Nephron (organoid): ENCODE results near the gene SH3RF3.

Experiments
- H3K27ac Mint-ChIP-seq, 3 experiments: 2 replicates each; pipeline ENCODE4 v1.8.0; 2020; ENCODE audit warnings: mixed read lengths in 3 of 3, mild to moderate bottlenecking in 2 of 3, moderate library complexity in 1 of 3
- H3K27me3 Mint-ChIP-seq: 2 replicates; pipeline ENCODE4 v1.8.0; 2021; ENCODE audit warnings: low read depth, mild to moderate bottlenecking, moderate library complexity, mixed read lengths
- H3K36me3 Mint-ChIP-seq: 2 replicates; pipeline ENCODE4 v1.8.0; 2020; ENCODE audit warnings: low read depth, mixed read lengths
- H3K4me1 Mint-ChIP-seq: 2 replicates; pipeline ENCODE4 v1.8.0; 2020; ENCODE audit warnings: mixed read lengths
- H3K4me3 Mint-ChIP-seq, 3 experiments: 2 replicates each; pipeline ENCODE4 v1.8.0; 2020; ENCODE audit warnings: mild to moderate bottlenecking in 3 of 3, mixed read lengths in 3 of 3, moderate library complexity in 2 of 3
- H3K9me3 Mint-ChIP-seq: 2 replicates; pipeline ENCODE4 v1.8.0; 2020; ENCODE audit warnings: mixed read lengths
- CTCF ChIP-seq, 3 experiments: fragments of 200-600 bp; sonication (generic); IDR thresholded peaks; one replicate each; pipeline ENCODE4 v1.5.0; 2021; ENCODE audit warnings: antibody characterized with exemption in 3 of 3; ENCODE audit not compliant: unreplicated experiment in 3 of 3

The SH3RF3 gene

GRCh38 chr2:109428841-109429566 lies 300.0 kb downstream of the SH3RF3 start:
- Mint-ChIP-seq H3K36me3 (no peaks in the 10 kb centered on the region), H3K4me1 (no peaks in the 10 kb centered on the region), H3K9me3 (peaks cover 2% of the 10 kb centered on the region), H3K27ac (no peak overlapping the region), H3K4me3 (no peak overlapping the region), H3K27me3 (peaks cover 18% of the 10 kb centered on the region)
- TF ChIP-seq CTCF (IDR thresholded peaks at IDR 0.05; ENCODE audit: unreplicated experiment in 3 of 3) = no peak

- H3K9me3 Mint-ChIP-seq = peaks cover 2% of the 10 kb centered on the region
Observed at GRCh38 chr2:109429567-109430328, 300.7 kb downstream of the SH3RF3 start.

GRCh38 chr2:109430329-109430636 lies 301.3 kb downstream of the SH3RF3 start:
- no peak for TF ChIP-seq CTCF (IDR thresholded peaks at IDR 0.05; ENCODE audit: unreplicated experiment in 3 of 3)
- Mint-ChIP-seq H3K9me3 (peaks cover 2% of the 10 kb centered on the region), H3K36me3 (no peaks in the 10 kb centered on the region), H3K27me3 (peaks cover 18% of the 10 kb centered on the region), H3K4me1 (no peaks in the 10 kb centered on the region), H3K4me3 (no peak overlapping the region), H3K27ac (no peak overlapping the region)

More at GRCh38 chr2:109429567-109430328, 300.7 kb downstream of the SH3RF3 start:
- Mint-ChIP-seq H3K4me3 (no peak overlapping the region), H3K27ac (no peak overlapping the region), H3K27me3 (peaks cover 18% of the 10 kb centered on the region), H3K36me3 (no peaks in the 10 kb centered on the region), H3K4me1 (no peaks in the 10 kb centered on the region)
- TF ChIP-seq CTCF (IDR thresholded peaks at IDR 0.05; ENCODE audit: unreplicated experiment in 3 of 3) = no peak

GRCh38 chr2:109432421-109432820 lies 303.4 kb downstream of the SH3RF3 start:
- H3K9me3 Mint-ChIP-seq = no peaks in the 10 kb centered on the region
- H3K4me3 Mint-ChIP-seq = no peak overlapping the region
- H3K27me3 Mint-ChIP-seq = peaks cover 25% of the 10 kb centered on the region
- no peak for TF ChIP-seq CTCF (IDR thresholded peaks at IDR 0.05; ENCODE audit: unreplicated experiment in 3 of 3)
- peaks cover 15% of the 10 kb centered on the region for H3K4me1 Mint-ChIP-seq
- no peak overlapping the region for H3K27ac Mint-ChIP-seq
- no peaks in the 10 kb centered on the region for H3K36me3 Mint-ChIP-seq

GRCh38 chr2:109433486-109433885 lies 304.5 kb downstream of the SH3RF3 start:
- no peaks in the 10 kb centered on the region for H3K9me3 Mint-ChIP-seq
- no peak overlapping the region for H3K27ac Mint-ChIP-seq
- H3K4me1 Mint-ChIP-seq = peaks cover 20% of the 10 kb centered on the region
- H3K4me3 Mint-ChIP-seq = no peak overlapping the region
- no peaks in the 10 kb centered on the region for H3K36me3 Mint-ChIP-seq
- TF ChIP-seq CTCF (IDR thresholded peaks at IDR 0.05; ENCODE audit: unreplicated experiment in 3 of 3) = no peak
- peaks cover 23% of the 10 kb centered on the region for H3K27me3 Mint-ChIP-seq
